Activated T-helper 1 cell treated with Interleukin-2 at 50 U/mL for 16 hours (primary cell): Measurements from ENCODE around the gene ANXA3.
"Not testable (repeated sequence)": the region's sequence is repeated elsewhere in the genome, so short reads cannot be mapped to it uniquely, and the experiment has no call there.

ENCODE experiments used
- DNase-seq: peaks from one replicate; pipeline ENCODE4 v3.0.0-alpha.2; 2020; ENCODE audit warnings: low read depth

The ANXA3 gene

GRCh38 chr4:78551420-78552351 lies at the start of gene ANXA3:
TSS of gene ANXA3 (plus strand) at chr4:78551770. CDS start at chr4:78554474, 2,704 bp downstream.
- no peak for DNase-seq

- DNase-seq = not testable (repeated sequence)
Observed at GRCh38 chr4:78506260-78506659, 45.3 kb upstream of the ANXA3 start.

GRCh38 chr4:78509043-78509442 lies 42.5 kb upstream of the ANXA3 start:
- DNase-seq = no peak

GRCh38 chr4:78510108-78510507 lies 41.5 kb upstream of the ANXA3 start:
- DNase-seq = no peak

GRCh38 chr4:78510681-78511080 lies 40.9 kb upstream of the ANXA3 start:
- DNase-seq = no peak

GRCh38 chr4:78512357-78512920 lies 39.1 kb upstream of the ANXA3 start:
- DNase-seq = no peak

GRCh38 chr4:78513411-78513975 lies 38.1 kb upstream of the ANXA3 start:
- no peak for DNase-seq

- DNase-seq = no peak
Observed at GRCh38 chr4:78517050-78517652, 34.4 kb upstream of the ANXA3 start.

- no peak for DNase-seq
Observed at GRCh38 chr4:78518561-78518960, 33.0 kb upstream of the ANXA3 start.

- no peak for DNase-seq
Observed at GRCh38 chr4:78519962-78520361, 31.6 kb upstream of the ANXA3 start.

GRCh38 chr4:78520808-78521226 lies 30.8 kb upstream of the ANXA3 start:
- no peak for DNase-seq

GRCh38 chr4:78524009-78524408 lies 27.6 kb upstream of the ANXA3 start:
- no peak for DNase-seq

GRCh38 chr4:78525559-78525958 lies 26.0 kb upstream of the ANXA3 start:
- no peak for DNase-seq

GRCh38 chr4:78527103-78527502 lies 24.5 kb upstream of the ANXA3 start:
- DNase-seq = no peak

GRCh38 chr4:78527555-78527954 lies 24.0 kb upstream of the ANXA3 start:
- no peak for DNase-seq

GRCh38 chr4:78528327-78528726 lies 23.2 kb upstream of the ANXA3 start:
- no peak for DNase-seq

GRCh38 chr4:78529569-78530209 lies 21.9 kb upstream of the ANXA3 start:
- no peak for DNase-seq

- DNase-seq = no peak
Observed at GRCh38 chr4:78532046-78532445, 19.5 kb upstream of the ANXA3 start.

- DNase-seq = no peak
Observed at GRCh38 chr4:78533854-78534253, 17.7 kb upstream of the ANXA3 start.

GRCh38 chr4:78534286-78534955 lies 17.1 kb upstream of the ANXA3 start:
- no peak for DNase-seq

- DNase-seq = no peak
Observed at GRCh38 chr4:78542373-78542772, 9.2 kb upstream of the ANXA3 start.
